ENCODE measurements around the gene RSF1. TPM values are rescaled to one million over a fixed set of nuclear protein-coding genes. Genes with fewer than 3 reads are reported as not detected.

RSF1 gene
- total RNA-seq, 1 experiment from 2014 or later = 79.8 TPM

DNA sequence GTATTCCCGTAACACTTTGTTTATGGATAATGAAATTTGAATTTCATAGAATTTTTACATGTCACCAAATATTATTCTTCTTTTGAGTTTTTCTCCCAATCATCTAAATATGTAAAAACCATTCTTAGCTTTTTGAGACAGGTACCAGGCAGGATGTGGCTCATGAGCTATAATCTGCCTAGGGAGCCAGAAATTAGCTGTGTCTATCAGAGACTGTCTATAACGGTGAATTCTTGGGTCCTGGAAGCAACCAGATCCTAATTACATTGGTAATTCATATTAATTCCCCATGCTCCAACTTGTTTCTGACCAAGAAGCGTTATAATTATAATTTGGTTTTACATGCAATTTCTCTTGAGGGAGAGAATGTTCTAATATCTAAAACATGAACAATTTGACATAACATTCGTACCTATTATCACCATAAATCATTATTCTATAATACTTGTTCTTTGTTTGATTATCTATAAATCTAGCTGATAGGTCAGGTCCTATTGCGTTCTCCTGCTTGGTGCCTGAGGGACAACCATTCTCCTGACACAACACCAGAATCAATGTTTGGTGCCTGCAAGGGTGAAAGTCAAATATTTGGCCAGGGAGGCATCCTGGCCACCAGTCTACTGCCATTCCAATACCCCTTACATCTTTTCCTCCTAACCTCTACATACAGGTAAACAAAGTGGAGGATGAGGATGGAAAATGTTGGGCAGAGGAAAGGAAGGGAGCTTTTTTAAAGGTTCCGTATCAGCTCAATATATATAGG, 69.9 kb downstream of the RSF1 start (continued):
- TF ChIP-seq, protein P1, sequence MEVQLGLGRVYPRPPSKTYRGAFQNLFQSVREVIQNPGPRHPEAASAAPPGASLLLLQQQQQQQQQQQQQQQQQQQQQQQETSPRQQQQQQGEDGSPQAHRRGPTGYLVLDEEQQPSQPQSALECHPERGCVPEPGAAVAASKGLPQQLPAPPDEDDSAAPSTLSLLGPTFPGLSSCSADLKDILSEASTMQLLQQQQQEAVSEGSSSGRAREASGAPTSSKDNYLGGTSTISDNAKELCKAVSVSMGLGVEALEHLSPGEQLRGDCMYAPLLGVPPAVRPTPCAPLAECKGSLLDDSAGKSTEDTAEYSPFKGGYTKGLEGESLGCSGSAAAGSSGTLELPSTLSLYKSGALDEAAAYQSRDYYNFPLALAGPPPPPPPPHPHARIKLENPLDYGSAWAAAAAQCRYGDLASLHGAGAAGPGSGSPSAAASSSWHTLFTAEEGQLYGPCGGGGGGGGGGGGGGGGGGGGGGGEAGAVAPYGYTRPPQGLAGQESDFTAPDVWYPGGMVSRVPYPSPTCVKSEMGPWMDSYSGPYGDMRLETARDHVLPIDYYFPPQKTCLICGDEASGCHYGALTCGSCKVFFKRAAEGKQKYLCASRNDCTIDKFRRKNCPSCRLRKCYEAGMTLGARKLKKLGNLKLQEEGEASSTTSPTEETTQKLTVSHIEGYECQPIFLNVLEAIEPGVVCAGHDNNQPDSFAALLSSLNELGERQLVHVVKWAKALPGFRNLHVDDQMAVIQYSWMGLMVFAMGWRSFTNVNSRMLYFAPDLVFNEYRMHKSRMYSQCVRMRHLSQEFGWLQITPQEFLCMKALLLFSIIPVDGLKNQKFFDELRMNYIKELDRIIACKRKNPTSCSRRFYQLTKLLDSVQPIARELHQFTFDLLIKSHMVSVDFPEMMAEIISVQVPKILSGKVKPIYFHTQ (CRISPR knock-in tag; IDR thresholded peaks at IDR 0.05) = no peak
- TF ChIP-seq, protein P2, sequence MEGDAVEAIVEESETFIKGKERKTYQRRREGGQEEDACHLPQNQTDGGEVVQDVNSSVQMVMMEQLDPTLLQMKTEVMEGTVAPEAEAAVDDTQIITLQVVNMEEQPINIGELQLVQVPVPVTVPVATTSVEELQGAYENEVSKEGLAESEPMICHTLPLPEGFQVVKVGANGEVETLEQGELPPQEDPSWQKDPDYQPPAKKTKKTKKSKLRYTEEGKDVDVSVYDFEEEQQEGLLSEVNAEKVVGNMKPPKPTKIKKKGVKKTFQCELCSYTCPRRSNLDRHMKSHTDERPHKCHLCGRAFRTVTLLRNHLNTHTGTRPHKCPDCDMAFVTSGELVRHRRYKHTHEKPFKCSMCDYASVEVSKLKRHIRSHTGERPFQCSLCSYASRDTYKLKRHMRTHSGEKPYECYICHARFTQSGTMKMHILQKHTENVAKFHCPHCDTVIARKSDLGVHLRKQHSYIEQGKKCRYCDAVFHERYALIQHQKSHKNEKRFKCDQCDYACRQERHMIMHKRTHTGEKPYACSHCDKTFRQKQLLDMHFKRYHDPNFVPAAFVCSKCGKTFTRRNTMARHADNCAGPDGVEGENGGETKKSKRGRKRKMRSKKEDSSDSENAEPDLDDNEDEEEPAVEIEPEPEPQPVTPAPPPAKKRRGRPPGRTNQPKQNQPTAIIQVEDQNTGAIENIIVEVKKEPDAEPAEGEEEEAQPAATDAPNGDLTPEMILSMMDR (IDR thresholded peaks at IDR 0.05) = no peak
- TF ChIP-seq NR2C2 (CRISPR knock-in tag; IDR thresholded peaks at IDR 0.05) (no peak), ZNF121 (CRISPR knock-in tag; IDR thresholded peaks at IDR 0.05) (no peak), SOX15 (CRISPR knock-in tag; IDR thresholded peaks at IDR 0.05) (no peak)
- TF ChIP-seq, protein P3, sequence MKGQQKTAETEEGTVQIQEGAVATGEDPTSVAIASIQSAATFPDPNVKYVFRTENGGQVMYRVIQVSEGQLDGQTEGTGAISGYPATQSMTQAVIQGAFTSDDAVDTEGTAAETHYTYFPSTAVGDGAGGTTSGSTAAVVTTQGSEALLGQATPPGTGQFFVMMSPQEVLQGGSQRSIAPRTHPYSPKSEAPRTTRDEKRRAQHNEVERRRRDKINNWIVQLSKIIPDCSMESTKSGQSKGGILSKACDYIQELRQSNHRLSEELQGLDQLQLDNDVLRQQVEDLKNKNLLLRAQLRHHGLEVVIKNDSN (CRISPR knock-in tag; IDR thresholded peaks at IDR 0.05) = no peak
- TF ChIP-seq, protein P4, sequence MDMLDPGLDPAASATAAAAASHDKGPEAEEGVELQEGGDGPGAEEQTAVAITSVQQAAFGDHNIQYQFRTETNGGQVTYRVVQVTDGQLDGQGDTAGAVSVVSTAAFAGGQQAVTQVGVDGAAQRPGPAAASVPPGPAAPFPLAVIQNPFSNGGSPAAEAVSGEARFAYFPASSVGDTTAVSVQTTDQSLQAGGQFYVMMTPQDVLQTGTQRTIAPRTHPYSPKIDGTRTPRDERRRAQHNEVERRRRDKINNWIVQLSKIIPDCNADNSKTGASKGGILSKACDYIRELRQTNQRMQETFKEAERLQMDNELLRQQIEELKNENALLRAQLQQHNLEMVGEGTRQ (CRISPR knock-in tag; IDR thresholded peaks at IDR 0.05) = no peak

DNA sequence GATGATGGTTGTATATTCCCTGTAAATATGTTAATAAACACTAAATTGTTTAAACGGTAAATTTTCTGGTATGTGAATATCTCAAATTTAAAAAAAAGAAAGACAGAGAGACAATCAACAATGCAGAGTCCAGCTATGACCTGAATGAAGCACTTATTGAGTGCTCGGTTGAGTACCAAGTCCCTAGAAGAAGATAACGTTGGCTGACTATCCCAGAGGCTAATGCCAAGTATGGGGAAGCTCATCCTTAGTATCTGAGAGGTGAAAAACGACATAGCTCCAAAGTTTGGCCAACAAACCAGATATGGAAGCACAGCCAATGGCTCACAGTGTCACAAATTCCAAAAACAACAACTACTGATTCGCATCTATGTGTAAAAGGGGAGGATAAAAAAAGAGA, 71.3 kb downstream of the RSF1 start:
- peaks cover 69% of the 10 kb centered on the region for H3K4me1 Mint-ChIP-seq
- ATAC-seq (no peak), DNase-seq (ENCODE audit: low spot score) (no peak)
- no peak overlapping the region for H3K4me3 Mint-ChIP-seq
- POLR2A ChIA-PET = no interaction called here
- H3K27me3 Mint-ChIP-seq (ENCODE audit: low read depth) = no peaks in the 10 kb centered on the region
- H3K9me3 Mint-ChIP-seq = no peaks in the 10 kb centered on the region
- peak overlapping the region; percentile 88 for H3K27ac Mint-ChIP-seq
- peaks cover 5% of the 10 kb centered on the region; the same call in 1 of the 2 replicates for H3K36me3 Mint-ChIP-seq
- CTCF ChIA-PET = no interaction called here
- no peak for TF ChIP-seq EMX1 (CRISPR knock-in tag; IDR thresholded peaks at IDR 0.05)
- no peak for TF ChIP-seq CBFB (CRISPR knock-in tag; IDR thresholded peaks at IDR 0.05; ENCODE audit: low read depth)
- TF ChIP-seq ZNF121 (CRISPR knock-in tag; IDR thresholded peaks at IDR 0.05) = no peak
- no peak for TF ChIP-seq ZNF219 (CRISPR knock-in tag; IDR thresholded peaks at IDR 0.05; ENCODE audit: borderline replicate concordance)
- no peak for TF ChIP-seq RELA (CRISPR knock-in tag; IDR thresholded peaks at IDR 0.05; ENCODE audit: borderline replicate concordance)
- TF ChIP-seq NFATC4 (CRISPR knock-in tag; IDR thresholded peaks at IDR 0.05) = no peak
- TF ChIP-seq ZNF416 (CRISPR knock-in tag; IDR thresholded peaks at IDR 0.05) = no peak
- TF ChIP-seq, protein P3 (CRISPR knock-in tag; IDR thresholded peaks at IDR 0.05) = no peak
- no peak for TF ChIP-seq CREM (CRISPR knock-in tag; IDR thresholded peaks at IDR 0.05)
- TF ChIP-seq, protein P5, sequence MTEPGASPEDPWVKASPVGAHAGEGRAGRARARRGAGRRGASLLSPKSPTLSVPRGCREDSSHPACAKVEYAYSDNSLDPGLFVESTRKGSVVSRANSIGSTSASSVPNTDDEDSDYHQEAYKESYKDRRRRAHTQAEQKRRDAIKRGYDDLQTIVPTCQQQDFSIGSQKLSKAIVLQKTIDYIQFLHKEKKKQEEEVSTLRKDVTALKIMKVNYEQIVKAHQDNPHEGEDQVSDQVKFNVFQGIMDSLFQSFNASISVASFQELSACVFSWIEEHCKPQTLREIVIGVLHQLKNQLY (CRISPR knock-in tag; IDR thresholded peaks at IDR 0.05) = no peak
- no peak for TF ChIP-seq GTF2I (CRISPR knock-in tag; conservative IDR thresholded peaks at IDR 0.05)
- no peak for TF ChIP-seq RORB (CRISPR knock-in tag; IDR thresholded peaks at IDR 0.05)
- TF ChIP-seq, protein P2 (IDR thresholded peaks at IDR 0.05) = no peak
- no peak for TF ChIP-seq JAZF1 (CRISPR knock-in tag; IDR thresholded peaks at IDR 0.05)
- TF ChIP-seq, protein P6, sequence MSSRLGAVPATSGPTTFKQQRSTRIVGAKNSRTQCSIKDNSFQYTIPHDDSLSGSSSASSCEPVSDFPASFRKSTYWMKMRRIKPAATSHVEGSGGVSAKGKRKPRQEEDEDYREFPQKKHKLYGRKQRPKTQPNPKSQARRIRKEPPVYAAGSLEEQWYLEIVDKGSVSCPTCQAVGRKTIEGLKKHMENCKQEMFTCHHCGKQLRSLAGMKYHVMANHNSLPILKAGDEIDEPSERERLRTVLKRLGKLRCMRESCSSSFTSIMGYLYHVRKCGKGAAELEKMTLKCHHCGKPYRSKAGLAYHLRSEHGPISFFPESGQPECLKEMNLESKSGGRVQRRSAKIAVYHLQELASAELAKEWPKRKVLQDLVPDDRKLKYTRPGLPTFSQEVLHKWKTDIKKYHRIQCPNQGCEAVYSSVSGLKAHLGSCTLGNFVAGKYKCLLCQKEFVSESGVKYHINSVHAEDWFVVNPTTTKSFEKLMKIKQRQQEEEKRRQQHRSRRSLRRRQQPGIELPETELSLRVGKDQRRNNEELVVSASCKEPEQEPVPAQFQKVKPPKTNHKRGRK (CRISPR knock-in tag; IDR thresholded peaks at IDR 0.05; ENCODE audit: borderline replicate concordance) = no peak
- no peak for TF ChIP-seq SMAD3 (CRISPR knock-in tag; IDR thresholded peaks at IDR 0.05; ENCODE audit: borderline replicate concordance)
- no peak for TF ChIP-seq MYBL2 (CRISPR knock-in tag; IDR thresholded peaks at IDR 0.05)
- TF ChIP-seq, protein P7, sequence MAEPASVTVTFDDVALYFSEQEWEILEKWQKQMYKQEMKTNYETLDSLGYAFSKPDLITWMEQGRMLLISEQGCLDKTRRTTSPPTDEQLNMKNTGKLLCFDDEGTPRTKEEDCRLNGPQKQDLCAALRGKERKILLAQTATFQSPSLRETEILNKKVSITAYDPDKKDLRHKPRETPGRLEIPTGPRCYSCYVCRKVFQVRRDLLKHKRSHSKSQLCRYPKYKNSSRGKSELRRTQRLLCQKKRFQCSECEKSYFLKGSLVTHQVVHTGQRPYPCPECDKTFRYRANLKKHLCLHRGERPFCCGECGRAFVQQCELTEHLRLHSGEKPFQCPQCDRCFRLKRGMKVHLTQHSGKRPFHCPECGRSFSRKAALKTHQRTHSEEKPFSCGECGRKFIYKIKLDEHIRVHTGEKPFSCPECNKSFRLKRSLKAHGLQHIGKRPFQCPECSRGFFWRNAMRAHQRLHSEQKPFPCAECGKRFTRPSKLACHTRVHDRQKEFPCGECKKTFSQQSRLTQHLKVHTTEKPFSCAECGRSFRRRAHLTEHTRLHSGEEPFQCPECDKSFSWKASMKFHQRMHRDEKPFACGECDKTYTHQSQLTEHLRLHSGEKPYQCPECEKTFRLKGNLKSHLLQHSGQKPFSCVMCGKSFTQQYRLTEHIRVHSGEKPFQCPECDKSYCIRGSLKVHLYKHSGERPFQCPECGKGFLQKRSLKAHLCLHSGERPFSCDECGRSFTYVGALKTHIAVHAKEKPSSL (CRISPR knock-in tag; conservative IDR thresholded peaks at IDR 0.05) = no peak

Measured in WTC11 (cell line).